ENCODE data around the gene CAND1.

DNA sequence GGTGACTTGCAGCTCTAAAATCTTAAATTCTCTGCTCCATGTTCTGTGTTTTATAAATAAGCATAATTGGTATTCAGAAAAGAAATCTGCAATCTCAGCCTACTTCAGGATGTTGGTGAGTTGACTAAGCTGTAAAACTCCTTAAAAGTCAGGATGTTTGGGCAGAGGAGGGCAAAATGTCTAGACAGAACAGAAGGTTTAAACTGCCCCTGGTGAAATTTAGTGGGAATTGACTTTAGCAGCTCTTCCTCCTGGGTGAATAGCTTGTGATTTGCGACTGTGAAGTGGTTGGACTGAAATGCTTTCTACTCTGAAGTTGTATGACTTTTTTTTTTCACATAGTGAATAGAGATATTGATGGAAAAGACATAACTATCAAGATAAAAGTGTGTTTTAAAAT lies 85.8 kb downstream of the CAND1 start:
- TF ChIP-seq, protein P1, sequence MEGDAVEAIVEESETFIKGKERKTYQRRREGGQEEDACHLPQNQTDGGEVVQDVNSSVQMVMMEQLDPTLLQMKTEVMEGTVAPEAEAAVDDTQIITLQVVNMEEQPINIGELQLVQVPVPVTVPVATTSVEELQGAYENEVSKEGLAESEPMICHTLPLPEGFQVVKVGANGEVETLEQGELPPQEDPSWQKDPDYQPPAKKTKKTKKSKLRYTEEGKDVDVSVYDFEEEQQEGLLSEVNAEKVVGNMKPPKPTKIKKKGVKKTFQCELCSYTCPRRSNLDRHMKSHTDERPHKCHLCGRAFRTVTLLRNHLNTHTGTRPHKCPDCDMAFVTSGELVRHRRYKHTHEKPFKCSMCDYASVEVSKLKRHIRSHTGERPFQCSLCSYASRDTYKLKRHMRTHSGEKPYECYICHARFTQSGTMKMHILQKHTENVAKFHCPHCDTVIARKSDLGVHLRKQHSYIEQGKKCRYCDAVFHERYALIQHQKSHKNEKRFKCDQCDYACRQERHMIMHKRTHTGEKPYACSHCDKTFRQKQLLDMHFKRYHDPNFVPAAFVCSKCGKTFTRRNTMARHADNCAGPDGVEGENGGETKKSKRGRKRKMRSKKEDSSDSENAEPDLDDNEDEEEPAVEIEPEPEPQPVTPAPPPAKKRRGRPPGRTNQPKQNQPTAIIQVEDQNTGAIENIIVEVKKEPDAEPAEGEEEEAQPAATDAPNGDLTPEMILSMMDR (IDR thresholded peaks at IDR 0.05), result no peak
- TF ChIP-seq POLR2AphosphoS5 (IDR thresholded peaks at IDR 0.05) (no peak), POLR2A (IDR thresholded peaks at IDR 0.05) (no peak), EP300 (IDR thresholded peaks at IDR 0.05) (no peak)
